Osteoblast (primary cell): ENCODE data around the gene SCN3A. TPM values are rescaled to one million over a fixed set of nuclear protein-coding genes. Genes with fewer than 3 reads are reported as not detected.

Experiments
- DNase-seq: peaks from one replicate; pipeline ENCODE4 v3.0.0; 2011; ENCODE audit warnings: low spot score, mixed read lengths; ENCODE audit not compliant: insufficient read length; ENCODE audit errors: missing footprints
- H2AFZ ChIP-seq: 2 replicates; pipeline ENCODE4 v1.6.0; 2011; ENCODE audit warnings: mild to moderate bottlenecking, low read length
- H3K27ac ChIP-seq: 2 replicates; pipeline ENCODE4 v1.5.1; 2011; ENCODE audit warnings: mild to moderate bottlenecking, low read depth, low read length, moderate library complexity
- H3K27me3 ChIP-seq: 2 replicates; pipeline ENCODE4 v1.6.0; 2012; ENCODE audit warnings: mild to moderate bottlenecking, control low read depth, inconsistent platforms, low read length, moderate library complexity; ENCODE audit not compliant: insufficient read depth
- H3K36me3 ChIP-seq: 2 replicates; pipeline ENCODE4 v1.5.1; 2011; ENCODE audit warnings: mild to moderate bottlenecking, low read length, control low read depth, moderate library complexity; ENCODE audit not compliant: insufficient read depth
- H3K4me1 ChIP-seq: 2 replicates; pipeline ENCODE4 v1.5.1; 2011; ENCODE audit warnings: mild to moderate bottlenecking, low read length, control low read depth, moderate library complexity; ENCODE audit not compliant: insufficient read depth
- H3K4me2 ChIP-seq: 2 replicates; pipeline ENCODE4 v1.6.0; 2011; ENCODE audit warnings: mild to moderate bottlenecking, low read length; ENCODE audit not compliant: insufficient read depth
- H3K4me3 ChIP-seq: fragments of 200-600 bp; sonication (generic); 3 replicates; pipeline ENCODE4 v1.5.1; 2012; ENCODE audit warnings: mild to moderate bottlenecking, low read length, inconsistent platforms; ENCODE audit not compliant: insufficient read depth
- H3K79me2 ChIP-seq: 2 replicates; pipeline ENCODE4 v1.6.0; 2012; ENCODE audit warnings: mild to moderate bottlenecking, low read length, control low read depth, inconsistent platforms; ENCODE audit not compliant: insufficient read depth
- H3K9me3 ChIP-seq: 2 replicates; pipeline ENCODE4 v1.5.1; 2011; ENCODE audit warnings: low read depth, low read length, control low read depth
- H4K20me1 ChIP-seq: 2 replicates; pipeline ENCODE4 v1.6.0; 2012; ENCODE audit warnings: mild to moderate bottlenecking, low read length, control low read depth; ENCODE audit not compliant: insufficient read depth
- total RNA-seq: library from RNA; depleted of rRNA; stranded (reverse); fragments of >200 nt; gene quantifications from 2 replicates; pipeline ENCODE4 v1.2.3, GENCODE V29; 2012
- TF ChIP-seq, protein P1 (sequence below): IDR thresholded peaks from 2 replicates; pipeline ENCODE4 v1.5.1; 2011; ENCODE audit warnings: mild to moderate bottlenecking, low read depth, low read length, moderate library complexity; ENCODE audit errors: extremely low read depth

SCN3A gene
- total RNA-seq, 1 donor = 0.72 TPM

DNA sequence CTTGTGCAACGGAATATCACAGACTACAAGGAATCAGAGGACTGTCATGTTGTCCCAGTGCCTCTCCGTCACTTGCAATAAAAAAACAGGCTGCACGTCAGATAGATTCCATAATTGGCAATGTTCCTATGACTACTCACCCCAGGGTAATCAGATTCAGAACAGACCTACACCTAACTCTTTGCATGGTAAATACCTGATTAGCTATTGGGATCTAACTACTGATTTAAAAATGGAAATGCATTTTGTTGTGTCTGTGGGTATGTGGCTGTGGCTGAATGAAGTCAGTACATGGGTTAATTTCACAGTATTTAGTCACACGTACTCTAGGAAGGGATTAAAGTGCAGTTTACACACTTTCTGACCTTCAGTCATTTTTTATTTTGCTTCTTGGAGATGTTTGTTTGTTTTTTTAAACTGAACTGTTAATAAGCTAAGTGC is 91.7 kb downstream of the SCN3A start:
- Histone ChIP-seq H3K9me3 (no peaks in the 10 kb centered on the region), H3K79me2 (no peaks in the 10 kb centered on the region), H3K4me1 (no peaks in the 10 kb centered on the region), H4K20me1 (no peaks in the 10 kb centered on the region), H3K27me3 (no peaks in the 10 kb centered on the region), H3K27ac (no peak overlapping the region), H3K36me3 (no peaks in the 10 kb centered on the region), H3K4me2 (no peak overlapping the region), H3K4me3 (no peak overlapping the region), H2AFZ (no peak overlapping the region)
- TF ChIP-seq, protein P1, sequence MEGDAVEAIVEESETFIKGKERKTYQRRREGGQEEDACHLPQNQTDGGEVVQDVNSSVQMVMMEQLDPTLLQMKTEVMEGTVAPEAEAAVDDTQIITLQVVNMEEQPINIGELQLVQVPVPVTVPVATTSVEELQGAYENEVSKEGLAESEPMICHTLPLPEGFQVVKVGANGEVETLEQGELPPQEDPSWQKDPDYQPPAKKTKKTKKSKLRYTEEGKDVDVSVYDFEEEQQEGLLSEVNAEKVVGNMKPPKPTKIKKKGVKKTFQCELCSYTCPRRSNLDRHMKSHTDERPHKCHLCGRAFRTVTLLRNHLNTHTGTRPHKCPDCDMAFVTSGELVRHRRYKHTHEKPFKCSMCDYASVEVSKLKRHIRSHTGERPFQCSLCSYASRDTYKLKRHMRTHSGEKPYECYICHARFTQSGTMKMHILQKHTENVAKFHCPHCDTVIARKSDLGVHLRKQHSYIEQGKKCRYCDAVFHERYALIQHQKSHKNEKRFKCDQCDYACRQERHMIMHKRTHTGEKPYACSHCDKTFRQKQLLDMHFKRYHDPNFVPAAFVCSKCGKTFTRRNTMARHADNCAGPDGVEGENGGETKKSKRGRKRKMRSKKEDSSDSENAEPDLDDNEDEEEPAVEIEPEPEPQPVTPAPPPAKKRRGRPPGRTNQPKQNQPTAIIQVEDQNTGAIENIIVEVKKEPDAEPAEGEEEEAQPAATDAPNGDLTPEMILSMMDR = no peak
- DNase-seq = no peak

DNA sequence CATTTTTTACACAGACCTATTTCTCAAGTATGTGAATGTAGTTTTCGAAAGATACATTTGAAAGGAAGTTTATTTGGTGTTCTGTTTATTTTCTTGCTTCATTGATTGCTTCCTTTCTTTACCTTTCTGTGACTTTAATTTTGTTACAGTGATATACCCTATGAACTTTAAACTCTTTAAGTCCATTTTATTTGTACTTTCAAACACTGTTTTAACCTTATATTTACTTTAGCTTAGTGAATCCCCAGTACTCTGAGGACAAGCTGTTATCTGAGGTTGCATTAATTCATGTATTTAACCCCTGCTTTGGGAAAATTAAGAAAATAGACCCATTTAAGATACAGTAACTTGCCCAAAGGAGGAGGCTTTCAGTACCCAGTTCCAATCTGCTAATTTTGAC is 93.5 kb downstream of the SCN3A start:
- TF ChIP-seq, protein P1 = no peak
- no peaks in the 10 kb centered on the region for H3K9me3 ChIP-seq

DNA sequence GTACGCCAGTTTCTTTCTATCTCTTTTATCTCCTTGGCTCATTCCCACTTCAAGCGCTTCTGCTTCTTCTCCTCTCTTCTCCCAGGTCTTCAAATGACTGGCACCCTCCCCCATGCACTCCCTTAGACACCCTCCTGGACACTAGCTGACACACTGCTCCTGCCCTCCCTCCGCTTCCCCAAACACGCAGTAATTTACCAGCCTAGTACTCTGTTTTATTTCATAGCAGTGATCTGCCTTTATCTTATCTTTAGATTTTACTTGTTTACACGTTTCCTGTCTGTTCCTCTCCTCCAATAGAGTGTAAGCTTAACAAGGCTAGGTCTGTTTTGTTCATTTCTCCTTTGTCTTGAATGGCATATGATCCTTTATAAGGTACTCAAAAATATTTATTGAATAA is 93.9 kb downstream of the SCN3A start:
- Histone ChIP-seq H3K4me1 (no peaks in the 10 kb centered on the region), H3K27ac (no peak overlapping the region), H4K20me1 (no peaks in the 10 kb centered on the region), H3K9me3 (no peaks in the 10 kb centered on the region), H3K4me2 (no peak overlapping the region), H2AFZ (no peak overlapping the region), H3K4me3 (no peak overlapping the region), H3K79me2 (no peaks in the 10 kb centered on the region), H3K27me3 (no peaks in the 10 kb centered on the region), H3K36me3 (no peaks in the 10 kb centered on the region)
- TF ChIP-seq, protein P1 = no peak
- DNase-seq = no peak

More for the DNA sequence above, 93.5 kb downstream of the SCN3A start:
- Histone ChIP-seq H2AFZ (no peak overlapping the region), H3K27ac (no peak overlapping the region), H3K4me3 (no peak overlapping the region), H4K20me1 (no peaks in the 10 kb centered on the region), H3K36me3 (no peaks in the 10 kb centered on the region), H3K4me1 (no peaks in the 10 kb centered on the region), H3K4me2 (no peak overlapping the region), H3K79me2 (no peaks in the 10 kb centered on the region), H3K27me3 (no peaks in the 10 kb centered on the region)
- DNase-seq = no peak

DNA sequence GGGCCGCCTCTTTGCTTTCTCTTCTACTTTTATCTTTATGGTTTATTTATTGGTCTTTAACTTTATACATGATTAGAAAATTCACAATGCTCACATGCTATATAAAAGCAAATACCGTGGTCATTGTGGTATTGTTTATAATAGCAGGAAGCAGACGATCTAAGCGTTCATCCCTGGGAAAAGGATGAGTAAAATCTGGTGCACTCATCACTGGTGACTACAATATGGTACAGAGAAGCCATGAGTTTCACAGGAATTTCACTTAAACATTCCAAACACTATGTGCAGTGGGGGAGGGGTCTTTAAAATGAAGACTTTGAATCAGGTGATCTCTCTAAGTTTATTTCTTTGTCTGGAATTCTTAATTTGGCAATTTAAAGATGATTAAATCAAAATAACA is 97.9 kb downstream of the SCN3A start:
- Histone ChIP-seq H3K9me3 (no peaks in the 10 kb centered on the region), H3K27me3 (no peaks in the 10 kb centered on the region), H3K27ac (no peak overlapping the region), H3K4me2 (no peak overlapping the region), H3K36me3 (no peaks in the 10 kb centered on the region), H2AFZ (no peak overlapping the region), H3K4me3 (no peak overlapping the region), H3K4me1 (no peaks in the 10 kb centered on the region), H4K20me1 (no peaks in the 10 kb centered on the region), H3K79me2 (no peaks in the 10 kb centered on the region)
- TF ChIP-seq, protein P1 = no peak
- no peak for DNase-seq
